NCI-H2227 treated with DMSO at 0.1 percent for 48 hours (cell line): ENCODE data around the gene CCDC182.

ENCODE experiments used
- DNase-seq: peaks from one replicate; lab custom pipeline; 2025; lab: John Stamatoyannopoulos, UW

The CCDC182 gene

GRCh38 chr17:57756951-57757350 is 11.9 kb upstream of the CCDC182 start:
- peak; percentile 70 for DNase-seq

- no peak for DNase-seq
Measured at GRCh38 chr17:57755480-57756070, 10.5 kb upstream of the CCDC182 start.

GRCh38 chr17:57752031-57752905 is 7.2 kb upstream of the CCDC182 start:
- no peak for DNase-seq

GRCh38 chr17:57751348-57751971 is 6.4 kb upstream of the CCDC182 start:
- DNase-seq = no peak

DNA sequence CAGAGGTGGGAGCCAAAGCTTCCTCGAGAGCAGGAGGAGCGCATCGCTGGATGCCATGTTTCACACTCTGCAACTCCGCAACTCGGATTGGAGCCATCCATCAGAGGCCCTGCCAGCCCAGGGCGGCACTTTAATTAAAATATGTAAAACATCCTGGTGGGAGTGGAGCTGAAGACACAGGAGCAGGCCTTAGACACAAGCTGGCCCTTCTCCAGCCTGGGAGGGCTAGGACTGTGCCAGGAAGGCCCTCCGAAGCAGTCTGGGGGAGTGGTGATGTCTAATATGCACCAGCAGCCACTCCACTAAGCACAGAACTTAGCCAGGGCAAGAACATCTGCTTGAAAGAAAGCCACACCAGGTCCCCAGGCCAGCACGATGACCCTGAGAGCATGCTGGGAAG is 5.8 kb upstream of the CCDC182 start:
- DNase-seq = no peak

DNA sequence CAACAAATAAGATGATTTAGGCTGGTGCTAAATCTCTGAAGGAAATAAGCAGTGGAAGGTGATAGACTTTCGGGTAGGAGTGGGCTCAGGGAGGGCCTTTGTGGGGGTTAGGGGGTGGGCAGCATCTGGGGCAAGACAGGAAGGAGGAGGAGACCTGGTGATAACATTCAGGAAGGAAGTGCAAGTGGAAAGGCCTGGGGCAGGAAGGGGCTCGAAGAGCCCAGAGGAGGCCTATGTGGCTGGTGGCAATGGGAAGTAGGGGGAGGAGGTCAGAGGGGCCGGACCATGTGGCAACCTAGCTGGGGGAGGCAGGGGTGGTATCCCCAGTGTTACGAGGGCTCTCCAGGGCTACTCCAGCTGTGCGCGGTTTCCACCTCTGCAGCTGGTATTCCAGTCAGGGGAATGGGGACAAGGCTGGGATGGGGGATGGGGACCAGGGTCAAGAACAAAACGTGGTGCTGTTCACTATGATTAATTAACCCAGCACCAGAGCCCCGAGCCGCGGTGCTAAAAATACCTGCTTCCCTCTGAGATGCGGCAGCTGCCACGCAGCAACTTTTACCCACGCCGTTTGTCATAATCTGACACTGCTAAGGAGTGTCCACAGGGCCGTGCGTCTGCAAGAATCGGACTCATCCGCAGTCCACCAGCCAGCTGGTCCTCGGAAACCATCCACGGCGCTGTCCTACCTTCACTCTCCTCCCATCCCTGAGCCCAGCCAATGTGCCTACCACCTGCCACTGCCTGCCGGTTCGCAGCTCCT is 5.2 kb upstream of the CCDC182 start:
- DNase-seq = no peak

DNA sequence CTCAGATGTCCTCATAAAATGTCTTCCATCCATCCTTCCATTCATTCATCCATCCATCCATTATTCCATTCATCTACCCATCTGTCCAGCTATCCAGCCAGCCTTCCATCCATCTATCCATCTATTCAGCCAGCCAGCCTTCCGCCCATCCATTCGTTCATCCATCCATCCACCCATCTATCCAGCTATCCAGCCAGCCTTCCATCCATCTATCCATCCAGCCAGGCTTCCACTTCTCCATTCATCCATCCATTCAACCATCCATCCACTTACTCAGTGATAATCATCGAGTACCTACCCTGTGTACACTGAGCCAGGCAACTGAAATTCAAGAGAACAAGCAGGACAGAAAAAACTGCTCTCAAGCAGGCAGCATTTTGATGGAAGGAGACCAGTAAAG is 4.6 kb upstream of the CCDC182 start:
- no peak for DNase-seq

GRCh38 chr17:57747221-57748017 is 2.3 kb upstream of the CCDC182 start:
- DNase-seq = peak; percentile 70

DNA sequence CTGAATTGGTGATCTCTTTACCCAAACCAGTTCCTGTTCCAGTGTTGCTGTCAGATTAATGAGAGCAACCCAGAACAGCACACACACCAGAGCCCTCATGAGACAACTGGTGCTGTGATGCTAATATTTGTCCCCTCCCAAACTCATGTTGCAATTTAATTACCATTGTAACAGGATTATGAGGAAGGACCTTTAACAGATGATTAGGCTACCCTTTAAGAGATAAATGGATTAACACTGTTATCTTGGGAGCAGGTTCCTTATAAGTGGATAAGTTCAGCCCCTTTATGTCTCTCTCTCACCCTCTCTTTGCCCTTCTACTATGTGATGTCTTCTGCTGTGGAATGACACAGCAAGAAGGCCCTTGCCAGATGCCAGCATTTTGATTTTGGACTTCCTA is 1.1 kb upstream of the CCDC182 start:
- DNase-seq = no peak

DNA sequence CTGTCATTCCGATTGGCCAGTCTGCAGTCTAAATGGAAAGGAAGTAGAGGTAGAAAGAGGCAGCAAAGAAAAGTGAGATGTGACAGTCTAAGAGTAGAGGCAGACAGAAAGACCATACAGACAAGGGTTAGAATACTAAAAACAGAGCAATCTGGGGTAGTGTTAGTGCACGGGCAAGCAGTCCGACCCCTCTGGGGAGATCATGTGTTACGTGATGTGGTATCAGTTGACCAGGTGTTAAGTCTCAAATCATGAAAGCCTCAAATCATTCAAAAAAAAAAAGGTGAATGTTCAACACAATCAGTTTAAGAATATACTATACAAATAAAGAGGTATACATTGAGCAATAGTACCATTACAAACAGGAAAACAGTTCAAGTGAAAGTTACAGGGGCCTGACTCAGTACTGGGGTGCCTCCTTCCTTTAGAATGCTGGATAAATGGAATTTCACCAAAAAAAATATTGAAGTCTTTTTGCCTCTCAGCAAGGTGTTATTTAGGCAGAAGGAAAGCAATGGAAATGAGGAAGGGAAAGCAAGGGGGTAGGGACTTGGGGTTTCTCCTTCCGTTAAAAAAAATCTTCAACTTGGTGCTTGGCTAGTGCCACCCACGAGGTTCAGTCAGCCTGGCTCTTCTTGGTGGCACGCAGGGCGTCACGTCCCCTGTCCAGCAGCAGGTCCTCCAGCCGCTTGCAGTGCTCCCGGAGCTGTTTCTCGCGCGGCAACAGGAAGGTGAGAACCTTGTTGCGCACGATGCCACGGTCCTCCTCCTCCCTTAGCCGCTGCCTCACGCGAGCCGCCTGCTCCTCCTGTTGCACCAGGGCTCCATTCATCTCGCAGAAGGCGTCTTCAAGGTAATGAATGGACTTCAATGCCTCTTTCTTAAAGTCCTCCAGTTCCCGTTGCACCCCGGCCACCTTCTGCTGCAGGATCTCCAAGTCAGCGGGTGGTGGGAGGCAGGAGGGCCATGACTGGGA is 616 bp downstream of the CCDC182 start:
- DNase-seq = no peak

GRCh38 chr17:57740235-57740528 is 4.9 kb downstream of the CCDC182 start:
- no peak for DNase-seq

DNA sequence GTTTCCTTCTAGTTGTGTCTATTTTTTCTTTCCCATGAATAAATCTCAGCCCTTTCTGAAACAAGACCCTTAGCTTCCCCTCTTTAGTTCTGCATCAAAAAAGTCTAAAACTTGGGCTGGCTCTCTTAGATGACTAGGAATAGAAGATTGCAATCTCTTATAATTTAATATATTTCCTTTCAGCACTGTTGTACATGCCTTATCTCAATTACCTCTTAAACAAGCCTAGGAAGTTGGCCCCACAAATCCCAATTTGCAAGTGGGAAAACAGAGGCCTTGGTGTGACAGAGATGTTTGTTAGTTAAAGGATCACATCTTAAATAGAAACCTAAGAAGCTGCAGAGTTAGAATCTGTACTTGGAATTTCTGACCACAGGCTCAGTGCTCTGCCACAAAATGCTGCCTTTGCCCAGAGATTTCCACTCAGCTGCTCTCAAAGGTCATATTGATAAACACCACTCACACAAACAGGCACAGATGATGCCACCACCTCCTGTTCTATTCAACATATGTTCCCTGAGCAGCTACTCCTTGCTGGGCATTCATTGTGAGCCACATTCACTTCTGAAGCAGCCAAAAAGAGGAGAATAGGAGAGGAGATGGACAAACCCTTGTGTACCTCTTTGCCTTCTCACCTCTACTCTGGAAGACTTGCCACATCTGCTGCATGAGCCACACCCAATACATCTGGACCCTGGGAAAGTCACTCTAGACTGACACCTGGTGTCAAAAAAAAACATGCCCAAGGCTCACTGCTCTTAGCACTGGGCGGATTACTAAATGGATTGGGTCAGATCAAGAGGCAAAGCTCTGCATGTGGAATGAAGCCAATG is 5.5 kb downstream of the CCDC182 start:
- peak; percentile 36 for DNase-seq

GRCh38 chr17:57737450-57737849 is 7.6 kb downstream of the CCDC182 start:
- DNase-seq = no peak

DNA sequence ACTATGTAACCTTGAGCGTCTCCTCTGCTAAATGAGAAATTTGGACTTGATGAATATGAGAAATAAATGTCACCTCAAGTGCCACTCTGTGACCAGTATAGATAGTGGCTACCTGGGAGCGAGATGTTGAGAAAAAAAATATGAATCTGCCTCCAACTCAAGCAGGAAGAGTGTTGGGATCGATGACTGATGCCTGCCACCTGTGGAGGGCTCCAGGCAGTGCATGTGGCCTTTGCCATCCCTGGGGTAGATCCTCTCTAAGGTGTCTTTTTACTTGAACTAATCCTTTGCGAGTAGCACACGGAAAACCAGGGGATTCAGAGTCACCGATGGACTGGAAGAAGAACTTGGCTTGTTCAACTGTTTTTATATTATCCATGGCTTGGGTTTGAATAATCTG is 9.4 kb downstream of the CCDC182 start:
- peak; percentile 16 for DNase-seq

- no peak for DNase-seq
Measured at GRCh38 chr17:57735230-57735629, 9.9 kb downstream of the CCDC182 start.

DNA sequence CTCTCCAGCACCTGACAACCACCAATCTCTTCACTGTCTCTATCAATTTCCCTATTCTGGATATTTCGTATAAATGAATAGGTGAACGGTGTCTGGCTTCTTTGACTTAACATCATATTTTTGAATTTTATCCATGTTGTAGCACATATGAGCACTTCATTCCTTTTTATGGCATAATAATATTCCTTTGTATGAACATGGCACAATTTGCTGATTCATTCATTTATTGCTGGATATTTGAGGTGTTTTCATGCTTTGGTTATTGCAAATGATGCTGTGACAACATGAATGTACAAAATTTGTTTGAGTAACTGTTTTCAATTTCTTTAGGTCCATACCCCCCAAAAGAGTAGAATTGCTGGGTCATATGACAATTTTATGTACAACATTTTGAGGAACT is 12.0 kb downstream of the CCDC182 start:
- DNase-seq = no peak

DNA sequence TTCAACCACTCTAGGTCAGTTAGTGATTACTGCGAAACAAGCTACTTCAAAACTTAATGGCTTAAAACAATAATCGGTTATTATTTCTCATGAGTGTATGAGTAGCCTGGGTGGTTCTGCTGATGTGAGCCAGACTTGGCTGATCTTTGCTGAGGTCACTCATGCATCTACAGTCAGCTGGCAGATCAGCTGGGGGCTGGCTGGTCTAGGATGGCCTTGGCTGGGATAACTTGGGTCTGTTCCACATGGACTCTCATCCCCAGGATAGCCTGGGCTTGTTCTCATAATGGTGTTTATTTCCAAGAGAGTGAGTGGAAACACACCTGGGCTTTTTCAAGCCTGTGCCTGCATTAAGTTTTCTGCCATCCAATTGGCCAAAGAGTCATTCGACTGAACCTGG is 13.0 kb downstream of the CCDC182 start:
- DNase-seq = no peak

DNA sequence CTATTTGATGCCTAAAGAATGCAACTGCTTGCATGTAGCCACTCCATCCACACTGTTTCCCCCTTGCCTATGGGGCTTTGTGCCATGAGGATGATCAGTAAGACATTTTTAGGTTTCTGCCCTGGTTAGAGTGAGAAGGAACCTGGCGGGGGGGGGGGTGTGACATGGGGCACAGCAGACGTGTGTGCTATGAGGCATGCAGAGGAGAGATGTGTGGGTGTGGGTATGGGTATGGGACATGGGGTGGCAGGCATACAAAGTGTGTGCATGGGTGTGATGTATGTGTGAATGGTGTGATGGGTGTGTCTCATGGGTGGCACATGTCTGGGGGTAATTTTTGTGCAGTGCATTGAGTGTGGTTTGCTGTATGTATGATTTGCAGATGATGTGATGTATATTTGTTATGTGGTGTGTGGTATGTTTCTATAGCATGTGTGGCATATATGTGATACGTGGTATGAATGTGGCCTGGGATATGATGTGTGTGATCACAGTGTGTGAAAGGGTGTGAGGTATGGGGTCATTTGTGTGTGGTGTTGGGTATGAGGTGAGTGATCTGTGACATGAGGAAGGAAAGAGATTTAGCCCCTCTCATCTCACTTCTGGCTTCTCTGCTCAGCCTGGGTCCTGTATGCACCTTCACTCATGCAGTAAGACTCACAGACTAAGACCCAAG is 14.9 kb downstream of the CCDC182 start:
- DNase-seq = no peak

DNA sequence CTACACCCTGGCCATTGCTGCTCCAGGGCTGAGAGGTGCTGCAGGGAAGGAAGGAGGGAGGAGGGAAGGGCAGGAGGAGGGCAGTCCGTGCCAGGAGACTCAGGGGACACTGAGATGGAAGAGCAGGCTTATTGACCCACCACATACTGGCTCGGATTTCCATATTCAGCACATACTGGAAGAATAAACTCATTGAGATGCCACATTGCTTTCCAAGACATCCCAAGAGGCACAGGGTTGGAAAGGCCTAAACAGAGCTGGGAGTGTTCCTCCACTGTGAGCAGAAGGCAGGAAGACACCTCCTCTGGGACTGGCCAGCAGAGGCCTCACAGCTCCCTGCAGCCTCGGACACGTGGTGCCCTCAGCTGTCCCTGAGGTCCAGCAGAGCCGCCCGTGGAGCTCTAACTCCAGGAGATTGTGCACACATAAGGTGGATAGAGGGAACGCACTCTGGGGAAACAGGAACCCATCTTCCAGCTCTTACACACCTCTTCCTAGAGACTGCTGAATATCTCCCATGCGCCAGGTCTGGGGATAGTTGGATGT is 17.4 kb downstream of the CCDC182 start:
- no peak for DNase-seq
